T follicular helper cell (primary cell): Measurements from ENCODE around the gene ZMYM4.
"Not testable (repeated sequence)": the region's sequence is repeated elsewhere in the genome, so short reads cannot be mapped to it uniquely, and the experiment has no call there.

Experiments
- DNase-seq: peaks from one replicate; pipeline ENCODE4 v3.0.0-alpha.2; 2020; ENCODE audit warnings: low read depth
- total RNA-seq, 2 experiments: gene quantifications; one replicate each; lab custom pipeline; 2026; lab: John Stamatoyannopoulos, UW

Gene ZMYM4
- total RNA-seq, result 54.6 to 73.8 reads per million in 2 experiments

- DNase-seq, result peak; percentile 79
These were observed at the start of gene ZMYM4 for GRCh38 chr1:35268282-35269200. Gene ZMYM4 (plus strand): TSS chr1:35268709. CDS start chr1:35269047, 338 bp downstream.

- no peak for DNase-seq
These were observed 47.5 kb upstream of the ZMYM4 start for GRCh38 chr1:35220976-35221375.

GRCh38 chr1:35222322-35223083 lies 46.0 kb upstream of the ZMYM4 start:
- no peak for DNase-seq

GRCh38 chr1:35223084-35223630 lies 45.4 kb upstream of the ZMYM4 start:
- no peak for DNase-seq

GRCh38 chr1:35226546-35226945 lies 42.0 kb upstream of the ZMYM4 start:
- no peak for DNase-seq

GRCh38 chr1:35229587-35230360 lies 38.7 kb upstream of the ZMYM4 start:
- no peak for DNase-seq

- no peak for DNase-seq
These were observed 37.2 kb upstream of the ZMYM4 start for GRCh38 chr1:35231287-35231686.

GRCh38 chr1:35236772-35237171 lies 31.7 kb upstream of the ZMYM4 start:
- DNase-seq, result not testable (repeated sequence)

GRCh38 chr1:35243691-35244090 lies 24.8 kb upstream of the ZMYM4 start:
- no peak for DNase-seq

GRCh38 chr1:35247256-35247655 lies 21.3 kb upstream of the ZMYM4 start:
- DNase-seq, result no peak

- DNase-seq, result no peak
These were observed 14.6 kb upstream of the ZMYM4 start for GRCh38 chr1:35253941-35254340.

GRCh38 chr1:35255276-35255675 lies 13.2 kb upstream of the ZMYM4 start:
- DNase-seq, result no peak

- no peak for DNase-seq
These were observed 8.9 kb upstream of the ZMYM4 start for GRCh38 chr1:35259561-35259960.

- no peak for DNase-seq
These were observed 6.9 kb upstream of the ZMYM4 start for GRCh38 chr1:35261412-35262120.

- DNase-seq, result no peak
These were observed 4.5 kb upstream of the ZMYM4 start for GRCh38 chr1:35264035-35264434.

GRCh38 chr1:35264871-35265270 lies 3.6 kb upstream of the ZMYM4 start:
- DNase-seq, result no peak

GRCh38 chr1:35266306-35266705 lies 2.2 kb upstream of the ZMYM4 start:
- no peak for DNase-seq

- no peak for DNase-seq
These were observed 886 bp downstream of the ZMYM4 start for GRCh38 chr1:35269201-35269988.

- no peak for DNase-seq
These were observed 1.4 kb downstream of the ZMYM4 start for GRCh38 chr1:35269989-35270289.

- DNase-seq, result no peak
These were observed 2.3 kb downstream of the ZMYM4 start for GRCh38 chr1:35270836-35271235.

- no peak for DNase-seq
These were observed 5.7 kb downstream of the ZMYM4 start for GRCh38 chr1:35274197-35274596.
